Esophagus muscularis mucosa (tissue), 4 donors: ENCODE data around the gene POC1A. TPM values are rescaled to one million over a fixed set of nuclear protein-coding genes. Genes with fewer than 3 reads are reported as not detected.

ENCODE experiments used
- DNase-seq: peaks from one replicate; pipeline ENCODE4 v3.0.0-alpha.2; 2017; ENCODE audit errors: extremely low spot score
- H3K27ac ChIP-seq, 4 donors: fragments of 200-600 bp; sonication (generic); replicated peaks in 1 of 4; 1 replicate in 3 of 4; 2 replicates in 1 of 4; pipeline ENCODE4 v1.5.1; 2016 to 2019; ENCODE audit warnings: mild to moderate bottlenecking in 1 of 4
- H3K27me3 ChIP-seq, 4 donors: fragments of 200-600 bp; sonication (generic); one replicate each; pipeline versions ENCODE4 v1.5.1 to v1.6.0; 2016 to 2019
- H3K36me3 ChIP-seq, 4 donors: fragments of 200-600 bp; sonication (generic); one replicate each; pipeline ENCODE4 v1.5.1; 2016 to 2019
- H3K4me1 ChIP-seq, 4 donors: fragments of 200-600 bp; sonication (generic); one replicate each; pipeline ENCODE4 v1.5.1; 2016 to 2019
- H3K4me3 ChIP-seq, 4 donors: fragments of 200-600 bp; sonication (generic); 1 replicate in 2 of 4; 2 replicates in 2 of 4; pipeline ENCODE4 v1.5.1; 2016 to 2019; ENCODE audit warnings: mild to moderate bottlenecking in 4 of 4, moderate library complexity in 1 of 4
- H3K9me3 ChIP-seq, 4 donors: fragments of 200-600 bp; sonication (generic); 1 replicate in 3 of 4; 2 replicates in 1 of 4; pipeline ENCODE4 v1.5.1; 2016 to 2019
- EP300 ChIP-seq: sonication (generic); formaldehyde crosslinking; IDR thresholded peaks from one replicate; pipeline ENCODE4 v1.6.1; 2017; ENCODE audit warnings: antibody characterized with exemption
- POLR2A ChIP-seq: fragments of 450-650 bp; IDR thresholded peaks from one replicate; pipeline ENCODE4 v1.6.1; 2017; ENCODE audit warnings: antibody characterized with exemption, moderate library complexity, mild to moderate bottlenecking, low read depth
- POLR2AphosphoS5 ChIP-seq, 2 donors: sonication (generic); formaldehyde crosslinking; IDR thresholded peaks; one replicate each; pipeline ENCODE4 v1.6.1; 2017; ENCODE audit warnings: antibody characterized with exemption in 2 of 2
- WGBS: methylation state at CpG from one replicate; pipeline ENCODE4 v1.1.5; 2018; 5-methylcytosine and 5-hydroxymethylcytosine counted together
- intact Hi-C: fragments of 100-400 bp; cut with DNase I; formaldehyde crosslinking; loops from one replicate; pipeline ENCODE4 v1.15.1; 2023
- total RNA-seq, 4 donors: library from RNA; depleted of rRNA; stranded (reverse); fragments of >200 nt; gene quantifications; one replicate each; pipeline versions ENCODE4 v1.1.0 to v1.2.1, GENCODE V29; 2016
- TF ChIP-seq, protein P1 (sequence below), 3 experiments: fragments of 200-600 bp in 2 of 3; fragments of 450-650 bp in 1 of 3; sonication (generic) in 2 of 3; IDR thresholded peaks; one replicate each; pipeline ENCODE4 v1.5.1; 2017 to 2019; ENCODE audit warnings: antibody characterized with exemption in 3 of 3, mild to moderate bottlenecking in 2 of 3, moderate library complexity in 1 of 3

The POC1A gene
- total RNA-seq, 4 donors from 2014 or later, result 0.71 to 2.1 (median 1.2) TPM

GRCh38 chr3:52146189-52146588 lies 8.0 kb downstream of the POC1A start:
- WGBS, result 93% methylated on average over 1 of the region's 1 CpG
- Histone ChIP-seq H3K27ac (no peak overlapping the region), H3K4me3 (no peak overlapping the region), H3K4me1 (peaks cover 3 to 5% (median 4%) of the 10 kb centered on the region in 4 donors), H3K9me3 (no peaks in the 10 kb centered on the region), H3K36me3 (no peaks in the 10 kb centered on the region), H3K27me3 (no peaks in the 10 kb centered on the region)
- TF ChIP-seq POLR2AphosphoS5 (IDR thresholded peaks at IDR 0.05), result no peak
- TF ChIP-seq EP300, result no peak
- no peak for TF ChIP-seq POLR2A
- TF ChIP-seq, protein P1, sequence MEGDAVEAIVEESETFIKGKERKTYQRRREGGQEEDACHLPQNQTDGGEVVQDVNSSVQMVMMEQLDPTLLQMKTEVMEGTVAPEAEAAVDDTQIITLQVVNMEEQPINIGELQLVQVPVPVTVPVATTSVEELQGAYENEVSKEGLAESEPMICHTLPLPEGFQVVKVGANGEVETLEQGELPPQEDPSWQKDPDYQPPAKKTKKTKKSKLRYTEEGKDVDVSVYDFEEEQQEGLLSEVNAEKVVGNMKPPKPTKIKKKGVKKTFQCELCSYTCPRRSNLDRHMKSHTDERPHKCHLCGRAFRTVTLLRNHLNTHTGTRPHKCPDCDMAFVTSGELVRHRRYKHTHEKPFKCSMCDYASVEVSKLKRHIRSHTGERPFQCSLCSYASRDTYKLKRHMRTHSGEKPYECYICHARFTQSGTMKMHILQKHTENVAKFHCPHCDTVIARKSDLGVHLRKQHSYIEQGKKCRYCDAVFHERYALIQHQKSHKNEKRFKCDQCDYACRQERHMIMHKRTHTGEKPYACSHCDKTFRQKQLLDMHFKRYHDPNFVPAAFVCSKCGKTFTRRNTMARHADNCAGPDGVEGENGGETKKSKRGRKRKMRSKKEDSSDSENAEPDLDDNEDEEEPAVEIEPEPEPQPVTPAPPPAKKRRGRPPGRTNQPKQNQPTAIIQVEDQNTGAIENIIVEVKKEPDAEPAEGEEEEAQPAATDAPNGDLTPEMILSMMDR (IDR thresholded peaks at IDR 0.05), result no peak
- intact Hi-C loops, result loop anchor here (5.0 kb wide), 1 partner anchor 94 kb away; no protein-coding TSS in a partner anchor
- DNase-seq, result no peak

DNA sequence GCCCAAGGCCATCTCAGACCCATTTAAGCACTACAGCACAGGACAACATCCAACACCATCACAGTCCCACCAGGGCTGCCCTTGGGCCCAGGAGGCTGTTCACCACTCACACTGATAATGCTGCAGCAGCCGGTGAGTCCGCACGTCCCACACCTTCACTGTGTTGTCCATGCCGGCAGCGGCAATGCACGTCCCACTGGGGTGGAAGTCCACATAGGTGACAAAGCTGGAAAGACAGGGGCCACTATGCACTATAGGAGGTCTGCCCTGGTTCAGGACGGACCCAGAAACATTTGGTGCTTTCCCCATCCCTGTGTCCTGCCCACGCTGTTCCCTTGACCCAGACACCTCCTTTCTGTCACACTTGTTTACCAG lies 8.5 kb downstream of the POC1A start:
- WGBS, result 100% methylated on average over 5 of the region's 8 CpGs
- no peak for DNase-seq
- TF ChIP-seq POLR2AphosphoS5 (IDR thresholded peaks at IDR 0.05) (no peak), POLR2A (no peak), EP300 (no peak)
- TF ChIP-seq, protein P1 (IDR thresholded peaks at IDR 0.05), result no peak
- Histone ChIP-seq H3K4me1 (peaks cover 3 to 5% (median 4%) of the 10 kb centered on the region in 4 donors), H3K27me3 (no peaks in the 10 kb centered on the region), H3K4me3 (no peak overlapping the region), H3K27ac (no peak overlapping the region), H3K36me3 (no peaks in the 10 kb centered on the region), H3K9me3 (no peaks in the 10 kb centered on the region)
- intact Hi-C loops, result loop anchor here (5.0 kb wide), 1 partner anchor 93 kb away; no protein-coding TSS in a partner anchor

DNA sequence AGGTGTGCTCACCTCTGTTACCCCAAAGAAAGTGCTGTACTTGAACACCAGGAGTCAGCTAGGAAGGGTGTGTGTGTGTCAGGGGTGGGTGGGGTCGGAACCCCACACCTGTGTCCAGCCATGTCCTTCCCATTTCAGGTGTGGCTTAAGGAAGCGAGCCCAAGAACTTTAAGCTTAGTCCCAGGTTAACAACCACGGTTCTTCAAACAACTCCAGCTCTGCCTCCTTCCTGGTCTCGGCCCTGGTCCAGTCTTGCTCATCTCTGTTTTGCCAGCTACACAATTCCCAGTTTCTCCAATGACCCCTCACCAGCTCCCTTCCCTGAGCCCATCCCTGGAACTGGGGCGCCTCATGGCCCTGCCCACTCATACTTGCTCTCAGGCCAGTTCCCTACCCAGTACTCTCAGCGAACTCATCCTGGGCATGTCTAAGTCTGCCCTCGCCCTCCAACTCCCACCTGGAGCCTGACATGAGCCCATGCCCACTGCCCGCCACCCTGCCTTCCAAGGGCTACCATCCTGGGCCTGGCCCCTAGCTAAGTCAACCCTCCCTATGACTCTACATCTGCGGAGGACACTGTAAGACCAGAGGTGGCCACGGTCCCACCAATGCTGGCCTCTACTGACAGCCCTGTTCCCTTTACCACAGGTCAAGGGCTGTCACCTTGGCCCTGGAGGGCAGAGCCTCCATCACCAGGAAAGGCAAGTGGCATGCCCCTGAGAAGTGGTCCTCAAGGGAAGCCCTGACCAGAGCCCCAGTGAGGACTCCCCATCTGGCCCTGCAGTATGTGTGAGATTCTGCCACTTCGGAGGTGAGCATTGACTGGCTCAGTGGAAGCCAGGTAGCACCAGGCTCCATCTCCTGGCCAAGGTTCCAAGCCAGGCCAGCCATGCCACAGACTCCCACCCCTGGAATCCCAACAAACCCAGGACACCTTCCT lies 9.2 kb downstream of the POC1A start:
- DNase-seq, result no peak
- no peak for TF ChIP-seq POLR2A
- no peak for TF ChIP-seq POLR2AphosphoS5 (IDR thresholded peaks at IDR 0.05)
- TF ChIP-seq EP300, result no peak
- TF ChIP-seq, protein P1 (IDR thresholded peaks at IDR 0.05), result no peak
- H3K9me3 ChIP-seq, result no peaks in the 10 kb centered on the region
- H3K27me3 ChIP-seq, result no peaks in the 10 kb centered on the region
- H3K27ac ChIP-seq, result no peak overlapping the region
- H3K36me3 ChIP-seq, result no peaks in the 10 kb centered on the region
- peaks cover 3 to 5% (median 4%) of the 10 kb centered on the region in 4 donors for H3K4me1 ChIP-seq
- H3K4me3 ChIP-seq, result no peak overlapping the region
- intact Hi-C loops, result loop anchor here (1.0 to 5.0 kb wide), 3 partner anchors 93 to 203 kb away; partner anchors contain the start of genes PARP3 and RRP9
- WGBS, result 95% methylated on average over 7 of the region's 11 CpGs

DNA sequence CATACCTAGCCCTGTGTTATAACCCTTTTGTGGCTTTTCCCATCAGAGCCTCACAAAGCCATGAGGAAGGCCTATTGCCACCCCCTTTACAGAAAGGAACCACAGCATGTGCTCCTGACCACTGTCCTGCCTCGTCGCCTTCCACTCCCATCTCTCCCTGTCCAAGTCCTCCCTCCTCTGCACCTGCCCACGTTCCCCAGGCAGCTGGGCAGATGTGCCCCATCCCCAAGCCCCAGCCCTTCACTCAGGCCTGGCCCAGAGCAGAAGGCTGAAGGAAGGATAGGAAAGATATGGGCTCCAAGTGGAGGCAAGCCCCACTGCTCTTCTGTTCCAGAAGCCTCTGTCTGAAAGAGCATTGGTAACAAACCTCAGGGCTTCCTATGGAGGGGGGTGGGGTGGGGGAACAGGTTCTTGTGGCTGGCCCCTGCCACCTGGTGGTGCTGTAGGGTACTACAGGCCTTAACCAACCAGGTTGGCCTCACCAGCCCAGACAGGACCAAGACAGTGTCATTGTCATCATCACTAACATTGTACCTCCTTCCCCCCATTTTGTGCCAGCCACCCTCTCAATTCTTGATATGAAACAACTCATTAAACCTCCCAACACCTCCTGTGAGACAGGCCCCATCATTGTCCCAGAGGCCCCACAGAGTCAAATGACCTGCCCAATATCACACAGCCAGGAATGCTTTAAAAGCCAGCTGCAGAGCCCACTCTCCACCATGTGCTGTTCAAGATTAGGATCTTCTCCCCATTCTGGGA lies 10.0 kb downstream of the POC1A start:
- Histone ChIP-seq H3K27me3 (no peaks in the 10 kb centered on the region), H3K36me3 (no peaks in the 10 kb centered on the region), H3K4me1 (peaks cover 3 to 5% (median 4%) of the 10 kb centered on the region in 4 donors), H3K27ac (no peak overlapping the region), H3K4me3 (no peak overlapping the region), H3K9me3 (no peaks in the 10 kb centered on the region)
- 75% methylated on average over 2 of the region's 3 CpGs for WGBS
- intact Hi-C loops, result loop anchor here (1.0 to 5.0 kb wide), 2 partner anchors 143 to 202 kb away; partner anchors contain the start of genes PARP3 and RRP9
- DNase-seq, result peak; percentile 96
- TF ChIP-seq POLR2A (no peak), EP300 (no peak), POLR2AphosphoS5 (IDR thresholded peaks at IDR 0.05) (peak in 1 of 2 donors; percentile 42)
- TF ChIP-seq, protein P1 (IDR thresholded peaks at IDR 0.05), result peak; percentile 94 to 99 (median 97)
